Transverse colon (tissue), 4 donors: ENCODE results near the gene TOE1. TPM values are rescaled to one million over a fixed set of nuclear protein-coding genes. Genes with fewer than 3 reads are reported as not detected.

Experiments used
- DNase-seq: peaks from one replicate; pipeline ENCODE4 v3.0.0-alpha.2; 2019
- H3K27ac ChIP-seq, 4 donors: fragments of 200-600 bp; sonication (generic); 2 replicates each; pipeline ENCODE4 v1.5.1; 2016 to 2018; ENCODE audit warnings: inconsistent platforms in 4 of 4
- H3K27me3 ChIP-seq: fragments of 200-600 bp; sonication (generic); 2 replicates; pipeline ENCODE4 v1.5.1; 2017; ENCODE audit warnings: inconsistent platforms
- H3K36me3 ChIP-seq, 4 donors: fragments of 200-600 bp; sonication (generic); 2 replicates each; pipeline ENCODE4 v1.5.1; 2017 to 2019; ENCODE audit warnings: inconsistent platforms in 4 of 4
- H3K4me1 ChIP-seq, 4 donors: fragments of 200-600 bp; sonication (generic); 2 replicates each; pipeline ENCODE4 v1.5.1; 2017 to 2020; ENCODE audit warnings: inconsistent platforms in 4 of 4
- H3K4me3 ChIP-seq, 4 donors: fragments of 200-600 bp; sonication (generic); 1 replicate in 1 of 4; 2 replicates in 3 of 4; pipeline versions ENCODE4 v1.5.1 to v1.6.1; 2017 to 2019; ENCODE audit warnings: inconsistent platforms in 4 of 4
- H3K9me3 ChIP-seq, 2 donors: fragments of 200-600 bp; sonication (generic); 2 replicates each; pipeline ENCODE4 v1.5.1; 2017 to 2019; ENCODE audit warnings: inconsistent platforms in 2 of 2
- CTCF ChIP-seq, 5 experiments: fragments of 200-600 bp in 3 of 5; fragments of 450-650 bp in 2 of 5; sonication (generic) in 3 of 5; IDR thresholded peaks; 1 replicate in 2 of 5; 2 replicates in 3 of 5; pipeline ENCODE4 v1.5.1; 2016 to 2017; ENCODE audit warnings: antibody characterized with exemption in 5 of 5, inconsistent platforms in 3 of 5, mild to moderate bottlenecking in 2 of 5, moderate library complexity in 1 of 5
- EP300 ChIP-seq: sonication (generic); formaldehyde crosslinking; IDR thresholded peaks from one replicate; pipeline ENCODE4 v1.6.1; 2017; ENCODE audit warnings: antibody characterized with exemption, low read depth
- POLR2A ChIP-seq: fragments of 450-650 bp; IDR thresholded peaks from one replicate; pipeline ENCODE4 v1.6.1; 2016; ENCODE audit warnings: antibody characterized with exemption, mild to moderate bottlenecking, moderate library complexity
- POLR2AphosphoS5 ChIP-seq, 3 donors: sonication (generic); formaldehyde crosslinking; IDR thresholded peaks; one replicate each; pipeline ENCODE4 v1.6.1; 2016; ENCODE audit warnings: antibody characterized with exemption in 3 of 3
- WGBS, 2 donors: methylation state at CpG; one replicate each; pipeline ENCODE4 v1.1.5; 2018; ENCODE audit warnings: low coverage in 1 of 2; 5-methylcytosine and 5-hydroxymethylcytosine counted together
- in situ Hi-C, 4 donors: fragments of 200-750 bp; cut with MboI; loops; one replicate each; pipeline versions ENCODE4 v1.15.0 to v1.15.1; 2017; ENCODE audit warnings: low sequenced_read_pairs in 3 of 4, low pct_ligation_motif_present in 1 of 4, low pct_unique_long_range_greater_than_20kb in 1 of 4
- intact Hi-C: fragments of 100-400 bp; cut with DNase I; formaldehyde crosslinking; loops from one replicate; pipeline ENCODE4 v1.15.1; 2023; ENCODE audit warnings: low total_unique reads
- total RNA-seq, 4 donors: library from RNA; depleted of rRNA; stranded (reverse); fragments of >200 nt; gene quantifications; one replicate each; pipeline ENCODE4 v1.1.0, GENCODE V29; 2016

TOE1 gene
- total RNA-seq, 4 donors from 2014 or later = 4.8 to 58.7 (median 16.4) TPM

DNA sequence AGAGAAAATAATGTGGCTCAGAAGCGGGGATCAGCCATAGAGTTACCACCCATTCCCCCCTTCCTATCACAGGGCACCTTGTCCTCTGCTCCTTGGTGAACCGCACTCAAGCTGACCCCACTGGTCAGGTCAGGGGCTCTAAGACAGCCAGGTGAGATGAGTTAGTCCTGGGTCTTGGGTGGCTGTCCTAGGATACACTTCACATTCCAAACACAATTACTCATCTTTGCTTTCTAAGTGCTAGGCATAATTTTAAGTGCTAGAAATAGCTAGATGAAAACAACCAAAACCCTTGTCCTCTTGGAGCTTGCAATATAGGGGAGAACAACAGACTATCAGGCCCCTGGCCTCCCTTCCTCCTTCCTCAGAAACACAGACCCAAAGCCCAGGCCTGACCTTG is 8.1 kb downstream of the TOE1 start:
- DNase-seq = no peak
- TF ChIP-seq POLR2AphosphoS5 (IDR thresholded peaks at IDR 0.05) (no peak), CTCF (IDR thresholded peaks at IDR 0.05) (no peak), POLR2A (no peak), EP300 (no peak)
- intact Hi-C loops (no loop called here), in situ Hi-C loops (loop anchor here in 1 of 4 donors (10.0 kb wide), 1 partner anchor 227 kb away; no protein-coding TSS in a partner anchor)
- 86 to 100% methylated on average over 2 of the region's 2 CpGs for WGBS, 2 donors
- Histone ChIP-seq H3K9me3 (no peaks in the 10 kb centered on the region), H3K4me1 (peaks cover 0 to 13% (median 5%) of the 10 kb centered on the region in 4 donors), H3K36me3 (peaks cover 0 to 13% (median 6%) of the 10 kb centered on the region in 4 donors), H3K27me3 (no peaks in the 10 kb centered on the region), H3K4me3 (no peak overlapping the region), H3K27ac (peak overlapping the region in 2 of 4 donors; percentile 50 to 71)

DNA sequence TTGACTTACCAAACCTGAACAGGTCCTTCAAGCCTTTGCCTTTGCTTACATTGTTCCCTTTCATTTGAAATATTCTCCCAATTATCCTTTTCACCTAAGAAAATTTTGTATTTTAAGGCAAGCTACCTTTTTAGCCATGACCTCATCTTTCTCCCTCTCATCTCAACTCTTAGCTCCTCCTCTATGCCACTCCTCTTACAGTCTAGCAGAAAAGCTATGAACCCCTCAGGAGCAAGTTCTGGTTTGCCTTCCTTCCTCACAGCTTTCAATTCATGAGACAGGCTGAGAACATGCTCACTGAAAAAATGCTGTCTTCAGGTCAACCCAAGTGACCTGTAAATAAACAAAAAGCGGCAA is 8.6 kb downstream of the TOE1 start:
- DNase-seq = no peak
- peaks cover 0 to 7% (median 3%) of the 10 kb centered on the region in 4 donors for H3K36me3 ChIP-seq
- intact Hi-C loops (no loop called here), in situ Hi-C loops (loop anchor here in 1 of 4 donors (10.0 kb wide), 1 partner anchor 226 kb away; no protein-coding TSS in a partner anchor)
- peaks cover 0 to 13% (median 5%) of the 10 kb centered on the region in 4 donors for H3K4me1 ChIP-seq
- H3K4me3 ChIP-seq = no peak overlapping the region
- TF ChIP-seq POLR2AphosphoS5 (IDR thresholded peaks at IDR 0.05) = no peak
- no peak for TF ChIP-seq EP300
- TF ChIP-seq POLR2A = no peak
- TF ChIP-seq CTCF (IDR thresholded peaks at IDR 0.05) = no peak
- H3K9me3 ChIP-seq = no peaks in the 10 kb centered on the region
- H3K27me3 ChIP-seq = no peaks in the 10 kb centered on the region
- H3K27ac ChIP-seq = peak overlapping the region in 3 of 4 donors; percentile 17 to 71 (median 50)
- 50% methylated on average over 1 of the region's 1 CpG; no CpG with 5 or more reads in 1 of the 2 donors for WGBS, 2 donors

DNA sequence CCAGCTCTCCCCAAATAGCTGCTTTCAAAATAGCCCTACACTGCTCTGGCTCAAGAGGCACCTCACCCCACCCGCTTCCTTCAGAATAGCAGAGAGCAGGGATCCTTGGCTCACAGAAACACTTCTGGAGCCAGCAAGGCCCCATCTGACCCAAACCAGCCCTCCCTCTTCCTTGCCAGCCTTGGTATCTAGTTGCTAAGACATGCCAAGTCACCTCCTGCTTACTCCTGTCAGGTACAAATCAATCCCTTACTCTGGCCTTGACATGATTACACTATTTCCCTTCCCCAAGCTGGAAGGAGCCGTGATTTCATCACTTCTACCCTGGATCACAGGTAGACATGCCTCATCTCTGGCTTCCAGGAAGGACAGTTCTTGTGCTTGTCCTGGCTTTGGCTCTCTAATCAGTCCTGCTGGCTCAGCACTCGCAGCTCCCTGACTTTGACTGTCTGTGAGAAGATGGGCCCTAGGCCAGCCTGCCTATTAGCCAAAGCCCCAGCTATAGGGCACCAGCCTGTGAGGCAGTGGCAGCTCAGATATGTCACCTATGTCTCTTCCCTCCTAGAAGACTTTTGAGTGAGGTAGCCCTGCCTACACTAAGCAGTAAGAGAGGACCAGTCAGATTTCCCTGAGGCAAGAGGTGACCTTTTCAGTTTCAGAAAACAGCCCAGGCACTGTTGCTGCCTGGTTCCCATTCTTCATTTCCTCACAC is 9.2 kb downstream of the TOE1 start:
- H3K4me1 ChIP-seq = peaks cover 0 to 13% (median 5%) of the 10 kb centered on the region in 4 donors
- in situ Hi-C loops (loop anchor here in 1 of 4 donors (10.0 kb wide), 1 partner anchor 226 kb away; no protein-coding TSS in a partner anchor), intact Hi-C loops (no loop called here)
- H3K27me3 ChIP-seq = no peaks in the 10 kb centered on the region
- DNase-seq = no peak
- no peak for TF ChIP-seq POLR2A
- TF ChIP-seq CTCF (IDR thresholded peaks at IDR 0.05) = no peak
- TF ChIP-seq POLR2AphosphoS5 (IDR thresholded peaks at IDR 0.05) = no peak
- TF ChIP-seq EP300 = no peak
- peaks cover 0 to 2% (median under 1%) of the 10 kb centered on the region in 4 donors for H3K36me3 ChIP-seq
- peak overlapping the region in 3 of 4 donors; percentile 17 to 71 (median 50) for H3K27ac ChIP-seq
- 84% methylated on average over 3 of the region's 3 CpGs; no CpG with 5 or more reads in 1 of the 2 donors for WGBS, 2 donors
- no peak overlapping the region for H3K4me3 ChIP-seq
- no peaks in the 10 kb centered on the region for H3K9me3 ChIP-seq

DNA sequence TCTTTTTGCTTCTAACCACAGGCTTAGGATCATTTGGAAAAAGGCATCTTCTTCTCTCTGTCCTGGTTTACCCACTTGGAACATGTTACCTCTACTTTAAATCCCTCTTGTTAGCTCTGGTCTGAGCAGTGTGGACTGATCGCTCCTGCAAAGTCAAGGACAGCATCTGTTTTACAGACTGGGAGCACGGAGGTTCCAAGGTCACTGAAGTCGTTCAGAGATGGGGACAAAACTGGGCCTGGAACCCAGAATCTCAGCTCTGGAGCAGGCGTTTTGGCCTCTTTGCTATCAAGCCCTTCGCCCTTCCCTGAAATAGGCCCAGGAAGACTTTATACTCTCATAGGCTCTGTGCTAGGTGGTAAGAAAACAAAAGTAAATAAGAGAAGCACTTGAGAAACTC is 11.5 kb downstream of the TOE1 start:
- H3K27me3 ChIP-seq = no peaks in the 10 kb centered on the region
- TF ChIP-seq POLR2AphosphoS5 (IDR thresholded peaks at IDR 0.05) = no peak
- TF ChIP-seq EP300 = no peak
- TF ChIP-seq CTCF (IDR thresholded peaks at IDR 0.05) = no peak
- TF ChIP-seq POLR2A = no peak
- no peaks in the 10 kb centered on the region for H3K36me3 ChIP-seq
- WGBS, 2 donors = 85 to 89% methylated on average over 4 to 5 of the region's 5 CpGs
- H3K4me3 ChIP-seq = no peak overlapping the region
- H3K27ac ChIP-seq = no peak overlapping the region
- peaks cover 0 to 15% (median 5%) of the 10 kb centered on the region in 4 donors for H3K4me1 ChIP-seq
- intact Hi-C loops = loop anchor here (5.0 kb wide), 1 partner anchor 141 kb away; the partner anchor contains the start of gene TESK2
- in situ Hi-C loops = loop anchor here in 1 of 4 donors (10.0 kb wide), 1 partner anchor 143 kb away; the partner anchor contains the start of gene TESK2
- H3K9me3 ChIP-seq = no peaks in the 10 kb centered on the region
- no peak for DNase-seq
